Activated naive CD4-positive, alpha-beta T cell treated with anti-CD3 and anti-CD28 coated beads for 36 hours (primary cell): ENCODE measurements around the gene XRCC5. TPM values are rescaled to one million over a fixed set of nuclear protein-coding genes. Genes with fewer than 3 reads are reported as not detected.
A peak's percentile ranks its signal among the peaks of the same experiment; 100 is the strongest.
"Not testable (repeated sequence)": the region's sequence is repeated elsewhere in the genome, so short reads cannot be mapped to it uniquely, and the experiment has no call there.

Experiments
- CTCF ChIA-PET: fragments of 350-600 bp; sonication (Branson Sonifier 250); formaldehyde crosslinking; loops from one replicate; lab custom pipeline; 2021; ENCODE audit warnings: antibody characterized with exemption; lab: Charles Lee
- DNase-seq: peaks from one replicate; pipeline ENCODE4 v3.0.0-alpha.2; 2020
- H3K27ac Mint-ChIP-seq: one replicate; pipeline ENCODE4 v1.8.0; 2021; ENCODE audit warnings: mild to moderate bottlenecking, mixed read lengths
- H3K27me3 Mint-ChIP-seq: one replicate; pipeline ENCODE4 v1.8.0; 2021; ENCODE audit warnings: low read depth, mixed read lengths
- H3K36me3 Mint-ChIP-seq: one replicate; pipeline ENCODE4 v1.8.0; 2021; ENCODE audit warnings: low read depth, mixed read lengths
- H3K4me1 Mint-ChIP-seq: one replicate; pipeline ENCODE4 v1.8.0; 2021; ENCODE audit warnings: low read depth, mixed read lengths
- H3K4me3 Mint-ChIP-seq: one replicate; pipeline ENCODE4 v1.8.0; 2021; ENCODE audit warnings: mild to moderate bottlenecking, moderate library complexity, mixed read lengths
- H3K9me3 Mint-ChIP-seq: one replicate; pipeline ENCODE4 v1.8.0; 2021; ENCODE audit warnings: mixed read lengths
- intact Hi-C: fragments of 100-400 bp; cut with micrococcal nuclease; formaldehyde crosslinking; loops from one replicate; pipeline ENCODE4 v1.15.1; 2023
- total RNA-seq, 2 experiments: library from RNA; stranded (reverse); gene quantifications; one replicate each; pipeline ENCODE4 v1.2.3, GENCODE V29; 2021

XRCC5 gene
- total RNA-seq, 2 experiments from 2014 or later, result 486 to 495 TPM

- intact Hi-C loops, result loop anchor here (2.0 kb wide), 1 partner anchor 1312 kb away; the partner anchor contains the start of gene BARD1
- CTCF ChIA-PET, result interaction anchor here (0.5 to 3.0 kb wide), 2 partner anchors 75 to 89 kb away, joined by 3 to 13 read pairs; no protein-coding TSS in a partner anchor
- peaks cover 76% of the 10 kb centered on the region for H3K36me3 Mint-ChIP-seq
These were observed 12.1 kb downstream of the XRCC5 start for GRCh38 chr2:216121255-216121654.

GRCh38 chr2:216126943-216127342 is 17.8 kb downstream of the XRCC5 start:
- H3K9me3 Mint-ChIP-seq, result no peaks in the 10 kb centered on the region
- no peak overlapping the region for H3K4me3 Mint-ChIP-seq
- CTCF ChIA-PET, result interaction anchor here (0.9 kb wide), 1 partner anchor 45 kb away, joined by 3 read pairs; no protein-coding TSS in a partner anchor
- H3K36me3 Mint-ChIP-seq, result peaks cover 58% of the 10 kb centered on the region
- H3K27ac Mint-ChIP-seq, result peak overlapping the region; percentile 72
- H3K27me3 Mint-ChIP-seq, result no peaks in the 10 kb centered on the region
- intact Hi-C loops, result no loop called here
- DNase-seq, result no peak
- peaks cover 71% of the 10 kb centered on the region for H3K4me1 Mint-ChIP-seq

More at GRCh38 chr2:216121255-216121654, 12.1 kb downstream of the XRCC5 start:
- DNase-seq, result no peak
- Mint-ChIP-seq H3K9me3 (no peaks in the 10 kb centered on the region), H3K27ac (peak overlapping the region; percentile 95), H3K4me1 (peaks cover 84% of the 10 kb centered on the region), H3K4me3 (no peak overlapping the region), H3K27me3 (no peaks in the 10 kb centered on the region)

GRCh38 chr2:216130346-216130971 is 21.3 kb downstream of the XRCC5 start:
- Mint-ChIP-seq H3K27me3 (no peaks in the 10 kb centered on the region), H3K27ac (peak overlapping the region; percentile 59), H3K9me3 (no peaks in the 10 kb centered on the region), H3K4me1 (peaks cover 75% of the 10 kb centered on the region), H3K4me3 (no peak overlapping the region), H3K36me3 (peaks cover 65% of the 10 kb centered on the region)
- intact Hi-C loops, result no loop called here
- no peak for DNase-seq
- CTCF ChIA-PET, result interaction anchor here (0.6 to 1.7 kb wide), 6 partner anchors 10 to 72 kb away, joined by 3 to 8 read pairs (median 4); no protein-coding TSS in a partner anchor

GRCh38 chr2:216131175-216131926 is 22.2 kb downstream of the XRCC5 start:
- intact Hi-C loops, result no loop called here
- Mint-ChIP-seq H3K9me3 (no peaks in the 10 kb centered on the region), H3K4me1 (peaks cover 70% of the 10 kb centered on the region), H3K27me3 (no peaks in the 10 kb centered on the region), H3K36me3 (peaks cover 64% of the 10 kb centered on the region), H3K4me3 (no peak overlapping the region), H3K27ac (peak overlapping the region; percentile 80)
- DNase-seq, result no peak
- CTCF ChIA-PET, result interaction anchor here (0.6 to 1.7 kb wide), 5 partner anchors 11 to 73 kb away, joined by 3 to 4 read pairs (median 3); no protein-coding TSS in a partner anchor

GRCh38 chr2:216132585-216132984 is 23.4 kb downstream of the XRCC5 start:
- Mint-ChIP-seq H3K36me3 (peaks cover 66% of the 10 kb centered on the region), H3K27me3 (no peaks in the 10 kb centered on the region), H3K27ac (peak overlapping the region; percentile 80), H3K4me1 (peaks cover 66% of the 10 kb centered on the region), H3K4me3 (no peak overlapping the region), H3K9me3 (no peaks in the 10 kb centered on the region)
- no peak for DNase-seq
- CTCF ChIA-PET, result interaction anchor here (1.0 to 2.3 kb wide), 2 partner anchors 12 to 22 kb away, joined by 3 to 6 read pairs; no protein-coding TSS in a partner anchor
- intact Hi-C loops, result loop anchor here (1.0 to 2.0 kb wide), 3 partner anchors 12 to 62 kb away; no protein-coding TSS in a partner anchor

- peaks cover 61% of the 10 kb centered on the region for H3K4me1 Mint-ChIP-seq
- intact Hi-C loops, result loop anchor here (2.0 kb wide), 1 partner anchor 61 kb away; no protein-coding TSS in a partner anchor
These were observed 24.2 kb downstream of the XRCC5 start for GRCh38 chr2:216133397-216133796.

GRCh38 chr2:216134958-216135541 is 25.9 kb downstream of the XRCC5 start:
- Mint-ChIP-seq H3K36me3 (peaks cover 70% of the 10 kb centered on the region), H3K27me3 (no peaks in the 10 kb centered on the region), H3K27ac (peak overlapping the region; percentile 62), H3K9me3 (no peaks in the 10 kb centered on the region), H3K4me1 (peaks cover 54% of the 10 kb centered on the region), H3K4me3 (no peak overlapping the region)
- intact Hi-C loops, result no loop called here
- CTCF ChIA-PET, result interaction anchor here (0.9 to 1.2 kb wide), 3 partner anchors 15 to 269 kb away, joined by 3 to 6 read pairs (median 3); partner anchors contain the start of gene XRCC5
- no peak for DNase-seq

More at GRCh38 chr2:216133397-216133796, 24.2 kb downstream of the XRCC5 start:
- DNase-seq, result no peak
- H3K9me3 Mint-ChIP-seq, result no peaks in the 10 kb centered on the region
- CTCF ChIA-PET, result interaction anchor here (1.0 to 2.3 kb wide), 4 partner anchors 13 to 271 kb away, joined by 3 to 6 read pairs (median 3); no protein-coding TSS in a partner anchor
- H3K27ac Mint-ChIP-seq, result peak overlapping the region; percentile 80
- no peak overlapping the region for H3K4me3 Mint-ChIP-seq
- H3K27me3 Mint-ChIP-seq, result no peaks in the 10 kb centered on the region
- H3K36me3 Mint-ChIP-seq, result peaks cover 70% of the 10 kb centered on the region

GRCh38 chr2:216139884-216140283 is 30.7 kb downstream of the XRCC5 start:
- intact Hi-C loops, result loop anchor here (1.0 kb wide), 2 partner anchors 30 to 106 kb away; no protein-coding TSS in a partner anchor
- Mint-ChIP-seq H3K9me3 (no peaks in the 10 kb centered on the region), H3K27ac (peak overlapping the region; percentile 14), H3K4me1 (peaks cover 40% of the 10 kb centered on the region), H3K27me3 (no peaks in the 10 kb centered on the region), H3K36me3 (peaks cover 56% of the 10 kb centered on the region), H3K4me3 (no peak overlapping the region)
- CTCF ChIA-PET, result interaction anchor here (1.2 to 3.1 kb wide), 5 partner anchors 10 to 33 kb away, joined by 5 to 24 read pairs (median 8); partner anchors contain the start of gene XRCC5
- peak; percentile 66 for DNase-seq

- peak overlapping the region; percentile 22 for H3K27ac Mint-ChIP-seq
- H3K4me3 Mint-ChIP-seq, H3K27me3 Mint-ChIP-seq, DNase-seq, intact Hi-C loops, H3K9me3 Mint-ChIP-seq: not testable (repeated sequence)
- peaks cover 43% of the 10 kb centered on the region for H3K36me3 Mint-ChIP-seq
- CTCF ChIA-PET, result interaction anchor here (0.6 to 3.1 kb wide), 10 partner anchors 11 to 108 kb away, joined by 3 to 24 read pairs (median 6); partner anchors contain the start of gene XRCC5
- peaks cover 31% of the 10 kb centered on the region for H3K4me1 Mint-ChIP-seq
These were observed 32.4 kb downstream of the XRCC5 start for GRCh38 chr2:216141516-216141915.

GRCh38 chr2:216142540-216142939 is 33.4 kb downstream of the XRCC5 start:
- DNase-seq, result peak; percentile 52
- no peaks in the 10 kb centered on the region for H3K27me3 Mint-ChIP-seq
- intact Hi-C loops, result no loop called here

GRCh38 chr2:216144372-216144771 is 35.2 kb downstream of the XRCC5 start:
- Mint-ChIP-seq H3K4me1 (peaks cover 36% of the 10 kb centered on the region), H3K9me3 (no peaks in the 10 kb centered on the region), H3K27me3 (no peaks in the 10 kb centered on the region), H3K27ac (no peak overlapping the region), H3K4me3 (no peak overlapping the region), H3K36me3 (peaks cover 40% of the 10 kb centered on the region)
- intact Hi-C loops, result no loop called here
- CTCF ChIA-PET, result interaction anchor here (0.5 kb wide), 1 partner anchor 44 kb away, joined by 3 read pairs; no protein-coding TSS in a partner anchor
- DNase-seq, result no peak

More at GRCh38 chr2:216142540-216142939, 33.4 kb downstream of the XRCC5 start:
- peaks cover 35% of the 10 kb centered on the region for H3K4me1 Mint-ChIP-seq
- H3K27ac Mint-ChIP-seq, result peak overlapping the region; percentile 69
- H3K9me3 Mint-ChIP-seq, result no peaks in the 10 kb centered on the region
- CTCF ChIA-PET, result interaction anchor here (0.8 to 3.1 kb wide), 4 partner anchors 12 to 185 kb away, joined by 3 to 24 read pairs (median 6); partner anchors contain the start of gene XRCC5
- peaks cover 44% of the 10 kb centered on the region for H3K36me3 Mint-ChIP-seq
- H3K4me3 Mint-ChIP-seq, result no peak overlapping the region
